ENCODE results near the gene MISP3. TPM values are rescaled to one million over a fixed set of nuclear protein-coding genes. Genes with fewer than 3 reads are reported as not detected.

Gene MISP3
- total and polyA plus RNA-seq, 9 of the 15 experiments (the other 6 are each of a cell fraction or from before 2014, with no cell fraction given): 0.25 to 5.6 (median 1.6) TPM

- no peak for TF ChIP-seq U2AF2 (optimal IDR thresholded peaks at IDR 0.05; ENCODE audit: low read depth, low read length)
- TF ChIP-seq FUS (optimal IDR thresholded peaks at IDR 0.05; ENCODE audit: low read depth, low read length): peak; percentile 81
- peak; percentile 82; the same call in 1 of the 2 replicates for TF ChIP-seq ZNF12 (CRISPR knock-in tag; IDR thresholded peaks at IDR 0.05)
- peak; percentile 65 for TF ChIP-seq EP400 (IDR thresholded peaks at IDR 0.05)
- no peak for TF ChIP-seq ZNF655 (CRISPR knock-in tag; IDR thresholded peaks at IDR 0.05)
- 0 out of 2 replicates have a peak, but pooled peaks have one; percentile 23 for TF ChIP-seq ZBTB17 (CRISPR knock-in tag; IDR thresholded peaks at IDR 0.05)
- no peak for TF ChIP-seq RBM17 (IDR thresholded peaks at IDR 0.05; ENCODE audit: borderline replicate concordance, low read depth, low read length)
- TF ChIP-seq MCM5 (IDR thresholded peaks at IDR 0.05; ENCODE audit: low read depth): no peak
- TF ChIP-seq ELF4 (CRISPR knock-in tag; IDR thresholded peaks at IDR 0.05): no peak
- no peak for TF ChIP-seq ELF2 (CRISPR knock-in tag; IDR thresholded peaks at IDR 0.05)
- no peak for TF ChIP-seq CAMTA2 (CRISPR knock-in tag; conservative IDR thresholded peaks at IDR 0.05)
- TF ChIP-seq, protein P1, sequence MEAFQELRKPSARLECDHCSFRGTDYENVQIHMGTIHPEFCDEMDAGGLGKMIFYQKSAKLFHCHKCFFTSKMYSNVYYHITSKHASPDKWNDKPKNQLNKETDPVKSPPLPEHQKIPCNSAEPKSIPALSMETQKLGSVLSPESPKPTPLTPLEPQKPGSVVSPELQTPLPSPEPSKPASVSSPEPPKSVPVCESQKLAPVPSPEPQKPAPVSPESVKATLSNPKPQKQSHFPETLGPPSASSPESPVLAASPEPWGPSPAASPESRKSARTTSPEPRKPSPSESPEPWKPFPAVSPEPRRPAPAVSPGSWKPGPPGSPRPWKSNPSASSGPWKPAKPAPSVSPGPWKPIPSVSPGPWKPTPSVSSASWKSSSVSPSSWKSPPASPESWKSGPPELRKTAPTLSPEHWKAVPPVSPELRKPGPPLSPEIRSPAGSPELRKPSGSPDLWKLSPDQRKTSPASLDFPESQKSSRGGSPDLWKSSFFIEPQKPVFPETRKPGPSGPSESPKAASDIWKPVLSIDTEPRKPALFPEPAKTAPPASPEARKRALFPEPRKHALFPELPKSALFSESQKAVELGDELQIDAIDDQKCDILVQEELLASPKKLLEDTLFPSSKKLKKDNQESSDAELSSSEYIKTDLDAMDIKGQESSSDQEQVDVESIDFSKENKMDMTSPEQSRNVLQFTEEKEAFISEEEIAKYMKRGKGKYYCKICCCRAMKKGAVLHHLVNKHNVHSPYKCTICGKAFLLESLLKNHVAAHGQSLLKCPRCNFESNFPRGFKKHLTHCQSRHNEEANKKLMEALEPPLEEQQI (IDR thresholded peaks at IDR 0.05): no peak
- no peak for TF ChIP-seq DIDO1 (tag; IDR thresholded peaks at IDR 0.05; ENCODE audit: low read depth)
- no peak for TF ChIP-seq RUNX1 (IDR thresholded peaks at IDR 0.05; ENCODE audit: low read depth)
- TF ChIP-seq DEAF1 (CRISPR knock-in tag; IDR thresholded peaks at IDR 0.05): peak; percentile 53; the same call in 1 of the 2 replicates
- no peak for TF ChIP-seq KLF13 (tag; IDR thresholded peaks at IDR 0.05; ENCODE audit: borderline replicate concordance, low read depth)
- TF ChIP-seq BCOR (IDR thresholded peaks at IDR 0.05): peak; percentile 34; the same call in 1 of the 2 replicates
- no peak for TF ChIP-seq MEF2A (IDR thresholded peaks at IDR 0.05; ENCODE audit: control insufficient read depth, low read depth, low read length)
- TF ChIP-seq, protein P2, sequence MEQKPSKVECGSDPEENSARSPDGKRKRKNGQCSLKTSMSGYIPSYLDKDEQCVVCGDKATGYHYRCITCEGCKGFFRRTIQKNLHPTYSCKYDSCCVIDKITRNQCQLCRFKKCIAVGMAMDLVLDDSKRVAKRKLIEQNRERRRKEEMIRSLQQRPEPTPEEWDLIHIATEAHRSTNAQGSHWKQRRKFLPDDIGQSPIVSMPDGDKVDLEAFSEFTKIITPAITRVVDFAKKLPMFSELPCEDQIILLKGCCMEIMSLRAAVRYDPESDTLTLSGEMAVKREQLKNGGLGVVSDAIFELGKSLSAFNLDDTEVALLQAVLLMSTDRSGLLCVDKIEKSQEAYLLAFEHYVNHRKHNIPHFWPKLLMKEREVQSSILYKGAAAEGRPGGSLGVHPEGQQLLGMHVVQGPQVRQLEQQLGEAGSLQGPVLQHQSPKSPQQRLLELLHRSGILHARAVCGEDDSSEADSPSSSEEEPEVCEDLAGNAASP (IDR thresholded peaks at IDR 0.05): no peak
- TF ChIP-seq SAP30 (IDR thresholded peaks at IDR 0.05; ENCODE audit: borderline replicate concordance, insufficient read depth, low read depth, low read length, poor library complexity, severe bottlenecking): peak; percentile 31
- no peak for TF ChIP-seq CBX2 (IDR thresholded peaks at IDR 0.05; ENCODE audit: insufficient read depth, low read length, poor library complexity, severe bottlenecking)
- no peak for TF ChIP-seq YBX1 (IDR thresholded peaks at IDR 0.05)
- no peak for TF ChIP-seq GTF2A2 (tag; IDR thresholded peaks at IDR 0.05)
Observed at GRCh38 chr19:14031719-14032480, 40.7 kb upstream of the MISP3 start, which contains the start of gene IL27RA (continued).
